HUDEP-2 (cell line): ENCODE data around the gene HES3.

Experiments
- DNase-seq, 76 experiments: peaks; one replicate each; lab custom pipeline; 2025; ENCODE audit not compliant: unreplicated experiment in 76 of 76; lab: John Stamatoyannopoulos, UW

HES3 gene

GRCh38 chr1:6276811-6277555, 33.0 kb downstream of the HES3 start:
- no peak for DNase-seq

- no peak for DNase-seq
These were observed 34.3 kb downstream of the HES3 start for GRCh38 chr1:6278263-6278662.

- no peak for DNase-seq
These were observed 35.1 kb downstream of the HES3 start for GRCh38 chr1:6279066-6279465.

- no peak for DNase-seq
These were observed 35.8 kb downstream of the HES3 start for GRCh38 chr1:6279613-6280383.

GRCh38 chr1:6280761-6281451, 36.9 kb downstream of the HES3 start:
- DNase-seq, result peak in 25 of 76 experiments; percentile 7 to 69 (median 29)

- DNase-seq, result peak in 13 of 76 experiments; percentile 5 to 58 (median 16)
These were observed 37.8 kb downstream of the HES3 start for GRCh38 chr1:6281511-6282402.

- no peak for DNase-seq
These were observed 38.7 kb downstream of the HES3 start for GRCh38 chr1:6282577-6283270.

GRCh38 chr1:6285336-6285735, 41.4 kb downstream of the HES3 start:
- no peak for DNase-seq

GRCh38 chr1:6286266-6286665, 42.3 kb downstream of the HES3 start:
- DNase-seq, result no peak

- no peak for DNase-seq
These were observed 43.0 kb downstream of the HES3 start for GRCh38 chr1:6287029-6287428.

GRCh38 chr1:6287431-6287886, 43.5 kb downstream of the HES3 start:
- DNase-seq, result no peak

GRCh38 chr1:6288026-6288425, 44.0 kb downstream of the HES3 start:
- no peak for DNase-seq

- no peak for DNase-seq
These were observed 44.7 kb downstream of the HES3 start for GRCh38 chr1:6288665-6289064.

GRCh38 chr1:6292102-6292501, 48.1 kb downstream of the HES3 start:
- no peak for DNase-seq

GRCh38 chr1:6294080-6294889, 50.3 kb downstream of the HES3 start:
- DNase-seq, result no peak

GRCh38 chr1:6294890-6295556, 51.0 kb downstream of the HES3 start:
- no peak for DNase-seq
